Melanocyte of skin (primary cell): ENCODE data around the gene ADAM17. TPM values are rescaled to one million over a fixed set of nuclear protein-coding genes. Genes with fewer than 3 reads are reported as not detected.

Experiments used
- total RNA-seq, 2 donors: library from RNA; depleted of rRNA; stranded (reverse); fragments of >200 nt; gene quantifications; 2 replicates each; pipeline ENCODE4 v1.2.3, GENCODE V29; 2012

ADAM17 gene
- 10 to 100 TPM; 26.5 to 32.6 TPM for total RNA-seq

GRCh38 chr2:9555297-9556120, at the start of gene ADAM17:
ADAM17 (minus strand) TSS chr2:9555830; CDS start chr2:9555605, 225 bp downstream.

DNA sequence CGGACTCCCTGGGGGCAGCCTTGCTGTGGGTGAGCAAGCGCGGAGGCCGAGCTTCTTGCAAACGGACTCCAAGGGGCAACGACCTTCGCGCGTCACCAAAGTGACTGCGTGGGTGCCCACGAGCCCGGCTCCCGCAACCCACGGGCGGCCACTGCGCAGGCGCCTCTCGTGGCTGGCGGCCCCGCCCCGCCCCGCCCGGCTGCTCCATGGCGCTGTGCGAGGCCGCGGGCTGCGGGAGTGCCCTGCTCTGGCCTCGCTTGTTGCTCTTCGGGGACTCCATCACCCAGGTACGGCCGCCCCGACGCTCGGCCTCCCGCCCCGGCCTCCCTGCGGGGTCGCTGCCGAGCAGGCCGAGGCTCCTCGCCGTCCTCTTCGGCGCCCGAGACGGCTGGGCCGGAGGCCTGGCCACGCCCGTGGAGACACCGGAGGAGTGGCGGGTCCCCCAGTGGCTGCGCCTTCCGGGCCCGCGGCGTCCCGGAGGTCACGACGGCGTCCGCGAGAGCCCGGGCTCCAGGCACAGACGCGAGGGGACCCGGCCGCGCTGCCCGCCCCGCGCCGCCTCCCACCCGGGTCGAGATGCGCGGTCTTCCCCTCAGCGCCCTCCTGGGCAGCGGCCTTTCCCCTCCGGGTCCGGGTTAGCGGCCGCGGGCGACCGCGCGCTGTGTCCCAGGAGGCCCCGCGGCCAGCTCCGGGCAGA, 81.1 kb downstream of the ADAM17 start, which contains the start of gene IAH1:
Gene IAH1, plus strand, starts transcription at position 191 of the 697 bp plus-strand sequence. Its CDS starts 16 bp downstream, at position 207.

Other genes with a start within 250 kb of the ADAM17 start
- gene ITGB1BP1, start 132.3 kb downstream of the ADAM17 start, total RNA-seq = 10 to 100 TPM; 36.1 to 46.6 TPM
- gene CPSF3, start 132.2 kb downstream of the ADAM17 start, total RNA-seq = 10 to 100 TPM; 49.2 to 68.3 TPM
- gene IAH1, start 81.3 kb downstream of the ADAM17 start, total RNA-seq = 10 to 100 TPM; 47.5 to 54.9 TPM
- gene YWHAQ, start 75.2 kb upstream of the ADAM17 start, total RNA-seq = 100 to 1,000 TPM; 184 to 258 TPM